ENCODE measurements around the gene AFF2. TPM values are rescaled to one million over a fixed set of nuclear protein-coding genes. Genes with fewer than 3 reads are reported as not detected.

Gene AFF2
- total and polyA plus RNA-seq, 10 donors: 0.04 to 26.6 (median 8.7) TPM

DNA sequence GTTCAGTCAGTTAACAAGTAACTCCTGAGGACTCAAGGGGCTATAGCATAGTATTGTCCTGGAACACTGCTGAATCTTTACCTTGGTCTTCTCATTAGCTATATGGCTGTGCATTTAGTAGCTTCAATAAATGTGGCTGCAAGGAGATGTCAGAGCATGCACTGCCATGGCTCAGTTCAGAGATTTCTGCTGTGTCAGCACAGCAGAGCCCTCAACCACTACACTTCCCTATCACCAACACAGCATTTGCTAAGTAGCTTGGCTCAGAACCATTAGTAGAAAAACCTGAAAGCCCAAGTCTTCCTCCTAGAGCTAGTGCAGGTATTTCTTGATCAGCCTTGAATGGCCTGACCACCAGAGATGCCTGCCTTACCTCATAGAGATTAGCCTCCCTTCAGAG lies 538.6 kb downstream of the AFF2 start:
- DNase-seq: no peak
- Histone ChIP-seq H3K27ac (no peak overlapping the region), H3K36me3 (no peaks in the 10 kb centered on the region), H3K4me1 (no peaks in the 10 kb centered on the region), H3K4me3 (no peak overlapping the region), H3K9me3 (no peaks in the 10 kb centered on the region), H3K27me3 (replicated peaks in 1 of 7) (no peaks in the 10 kb centered on the region)
- intact Hi-C loops (cut with DNase I; ENCODE audit: low total_unique reads): no loop called here
- TF ChIP-seq, protein P1, sequence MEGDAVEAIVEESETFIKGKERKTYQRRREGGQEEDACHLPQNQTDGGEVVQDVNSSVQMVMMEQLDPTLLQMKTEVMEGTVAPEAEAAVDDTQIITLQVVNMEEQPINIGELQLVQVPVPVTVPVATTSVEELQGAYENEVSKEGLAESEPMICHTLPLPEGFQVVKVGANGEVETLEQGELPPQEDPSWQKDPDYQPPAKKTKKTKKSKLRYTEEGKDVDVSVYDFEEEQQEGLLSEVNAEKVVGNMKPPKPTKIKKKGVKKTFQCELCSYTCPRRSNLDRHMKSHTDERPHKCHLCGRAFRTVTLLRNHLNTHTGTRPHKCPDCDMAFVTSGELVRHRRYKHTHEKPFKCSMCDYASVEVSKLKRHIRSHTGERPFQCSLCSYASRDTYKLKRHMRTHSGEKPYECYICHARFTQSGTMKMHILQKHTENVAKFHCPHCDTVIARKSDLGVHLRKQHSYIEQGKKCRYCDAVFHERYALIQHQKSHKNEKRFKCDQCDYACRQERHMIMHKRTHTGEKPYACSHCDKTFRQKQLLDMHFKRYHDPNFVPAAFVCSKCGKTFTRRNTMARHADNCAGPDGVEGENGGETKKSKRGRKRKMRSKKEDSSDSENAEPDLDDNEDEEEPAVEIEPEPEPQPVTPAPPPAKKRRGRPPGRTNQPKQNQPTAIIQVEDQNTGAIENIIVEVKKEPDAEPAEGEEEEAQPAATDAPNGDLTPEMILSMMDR (IDR thresholded peaks at IDR 0.05 in 8 of 11, conservative IDR thresholded peaks at IDR 0.05 in 3 of 11): no peak
- no peak for TF ChIP-seq POLR2A (IDR thresholded peaks at IDR 0.05)
- no peak for TF ChIP-seq POLR2AphosphoS5 (IDR thresholded peaks at IDR 0.05)

DNA sequence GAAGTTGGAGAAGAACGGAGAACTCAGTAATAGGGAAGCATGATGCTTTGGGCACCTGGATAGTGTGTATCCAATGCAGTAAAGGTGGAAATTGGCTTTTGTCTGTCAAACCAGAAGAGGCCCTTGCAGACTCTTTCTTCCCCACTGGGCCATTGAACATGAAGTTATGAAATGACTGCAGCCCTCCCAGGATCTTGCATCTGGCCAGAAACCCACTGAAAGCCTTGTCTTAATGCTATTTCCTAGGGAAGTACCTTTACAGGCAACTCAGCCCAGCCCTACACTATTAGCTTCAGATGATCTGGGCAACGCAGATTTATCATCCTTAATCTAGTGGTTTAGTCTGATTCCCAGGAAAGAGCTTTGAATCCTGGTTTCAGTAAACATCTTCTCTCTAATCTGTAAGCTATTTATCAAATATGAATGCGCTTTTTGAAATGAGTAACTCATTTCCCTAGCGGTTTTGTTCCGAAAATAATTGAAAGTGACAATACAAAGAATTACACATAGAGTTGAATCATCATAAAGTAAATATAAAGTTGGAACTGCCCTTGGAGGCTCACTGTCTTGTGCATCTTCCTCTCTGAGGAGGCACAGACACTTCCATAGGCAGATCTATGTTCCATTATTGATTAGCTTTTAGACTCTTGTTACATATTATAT lies 540.6 kb downstream of the AFF2 start:
- Histone ChIP-seq H3K4me1 (no peaks in the 10 kb centered on the region), H3K9me3 (no peaks in the 10 kb centered on the region), H3K27me3 (replicated peaks in 1 of 7) (no peaks in the 10 kb centered on the region), H3K4me3 (no peak overlapping the region), H3K36me3 (no peaks in the 10 kb centered on the region), H3K27ac (no peak overlapping the region)
- no peak for TF ChIP-seq POLR2A (IDR thresholded peaks at IDR 0.05)
- no peak for TF ChIP-seq POLR2AphosphoS5 (IDR thresholded peaks at IDR 0.05)
- TF ChIP-seq, protein P1 (IDR thresholded peaks at IDR 0.05 in 8 of 11, conservative IDR thresholded peaks at IDR 0.05 in 3 of 11): no peak
- no peak for DNase-seq
- intact Hi-C loops (cut with DNase I; ENCODE audit: low total_unique reads): no loop called here
- 70 to 93% (median 82%) methylated on average over 5 of the region's 5 CpGs for WGBS, 5 donors

DNA sequence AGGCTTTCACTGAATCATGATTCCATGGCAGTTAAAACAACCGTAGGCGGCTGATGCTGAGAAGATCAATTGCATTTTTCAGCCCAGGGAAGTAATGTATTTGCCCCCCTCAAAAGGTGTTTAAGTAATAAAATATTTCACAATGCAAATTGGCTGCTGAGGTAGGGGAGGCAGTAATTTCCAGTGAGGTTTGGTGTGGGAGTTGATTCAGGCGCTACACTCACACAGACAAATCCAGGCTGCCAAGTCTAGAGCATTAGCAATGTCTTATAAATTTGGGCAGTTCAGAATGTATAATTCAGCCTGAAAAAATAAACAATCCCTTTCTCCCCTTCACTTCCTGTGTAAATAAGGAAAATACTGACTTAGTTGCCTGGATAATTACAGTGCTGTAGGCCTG lies 543.0 kb downstream of the AFF2 start:
- intact Hi-C loops (cut with DNase I; ENCODE audit: low total_unique reads): no loop called here
- TF ChIP-seq POLR2A (IDR thresholded peaks at IDR 0.05) (no peak), POLR2AphosphoS5 (IDR thresholded peaks at IDR 0.05) (no peak)
- TF ChIP-seq, protein P1 (IDR thresholded peaks at IDR 0.05 in 8 of 11, conservative IDR thresholded peaks at IDR 0.05 in 3 of 11): no peak
- no peaks in the 10 kb centered on the region for H3K27me3 ChIP-seq (replicated peaks in 1 of 7)
- no peaks in the 10 kb centered on the region for H3K9me3 ChIP-seq
- no peaks in the 10 kb centered on the region for H3K36me3 ChIP-seq
- H3K4me1 ChIP-seq: no peaks in the 10 kb centered on the region
- whole genome bisulfite sequencing, 5 donors: 85 to 96% (median 92%) methylated on average over 3 of the region's 3 CpGs
- no peak overlapping the region for H3K27ac ChIP-seq
- H3K4me3 ChIP-seq: no peak overlapping the region
- no peak for DNase-seq

DNA sequence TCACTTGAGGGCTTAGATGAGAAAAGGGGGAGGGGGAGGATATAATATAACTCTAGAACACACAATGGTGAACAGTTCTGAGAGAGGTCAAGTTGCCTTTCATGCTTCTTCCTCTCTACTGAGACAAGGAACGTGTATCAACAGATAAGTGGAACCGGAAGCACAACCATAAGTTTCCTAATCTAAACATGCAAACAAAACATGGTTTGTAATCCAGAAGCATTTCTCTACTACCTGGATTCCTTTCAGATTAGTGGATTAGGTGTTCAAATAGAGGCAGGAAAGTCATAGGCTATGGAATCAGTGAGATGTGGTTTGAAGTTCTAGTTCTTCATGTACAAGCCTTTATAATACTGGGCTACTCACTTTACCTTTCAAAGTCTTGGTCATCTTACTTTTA lies 544.1 kb downstream of the AFF2 start:
- Histone ChIP-seq H3K36me3 (no peaks in the 10 kb centered on the region), H3K4me3 (no peak overlapping the region), H3K27me3 (replicated peaks in 1 of 7) (no peaks in the 10 kb centered on the region), H3K9me3 (no peaks in the 10 kb centered on the region), H3K4me1 (no peaks in the 10 kb centered on the region), H3K27ac (no peak overlapping the region)
- WGBS, 5 donors: 56 to 85% (median 71%) methylated on average over 2 of the region's 2 CpGs
- no peak for DNase-seq
- intact Hi-C loops (cut with DNase I; ENCODE audit: low total_unique reads): no loop called here
- TF ChIP-seq, protein P1 (IDR thresholded peaks at IDR 0.05 in 8 of 11, conservative IDR thresholded peaks at IDR 0.05 in 3 of 11): no peak
- TF ChIP-seq POLR2AphosphoS5 (IDR thresholded peaks at IDR 0.05) (no peak), POLR2A (IDR thresholded peaks at IDR 0.05) (no peak)
